ENCODE measurements around the gene LCAT. TPM values are rescaled to one million over a fixed set of nuclear protein-coding genes. Genes with fewer than 3 reads are reported as not detected.

The LCAT gene
- polyA plus RNA-seq, 1 donor, result 18.5 TPM

- H3K27me3 ChIP-seq (ENCODE audit: control insufficient read depth, insufficient read depth, low read length), result no peaks in the 10 kb centered on the region
- no peak overlapping the region for H3K4me3 ChIP-seq (ENCODE audit: low read length)
- WGBS (ENCODE audit: insufficient coverage, low lambda C conversion rate), result no CpG with 5 or more reads among the region's 13 CpGs
- peaks cover 55% of the 10 kb centered on the region for H3K36me3 ChIP-seq (ENCODE audit: control insufficient read depth, insufficient read depth, low read length)
- peaks cover 4% of the 10 kb centered on the region for H3K4me1 ChIP-seq (ENCODE audit: control insufficient read depth, insufficient read depth, low read length)
- DNase-seq, result no peak
- H3K9me3 ChIP-seq (ENCODE audit: control insufficient read depth, low read depth, low read length), result no peaks in the 10 kb centered on the region
- H3K27ac ChIP-seq (ENCODE audit: low read length), result no peak overlapping the region
These were observed 17.6 kb upstream of the LCAT start for GRCh38 chr16:67961551-67961957.

GRCh38 chr16:67959536-67960329 lies 15.8 kb upstream of the LCAT start:
- H3K27me3 ChIP-seq (ENCODE audit: control insufficient read depth, insufficient read depth, low read length), result no peaks in the 10 kb centered on the region
- H3K4me3 ChIP-seq (ENCODE audit: low read length), result no peak overlapping the region
- peaks cover 58% of the 10 kb centered on the region for H3K36me3 ChIP-seq (ENCODE audit: control insufficient read depth, insufficient read depth, low read length)
- H3K9me3 ChIP-seq (ENCODE audit: control insufficient read depth, low read depth, low read length), result no peaks in the 10 kb centered on the region
- peaks cover 3% of the 10 kb centered on the region for H3K4me1 ChIP-seq (ENCODE audit: control insufficient read depth, insufficient read depth, low read length)
- DNase-seq, result no peak
- no peak overlapping the region for H3K27ac ChIP-seq (ENCODE audit: low read length)
- no CpG with 5 or more reads among the region's 11 CpGs for WGBS (ENCODE audit: insufficient coverage, low lambda C conversion rate)

- WGBS (ENCODE audit: insufficient coverage, low lambda C conversion rate), result no CpG with 5 or more reads among the region's 9 CpGs
- Histone ChIP-seq H3K36me3 (ENCODE audit: control insufficient read depth, insufficient read depth, low read length) (peaks cover 65% of the 10 kb centered on the region), H3K4me1 (ENCODE audit: control insufficient read depth, insufficient read depth, low read length) (no peaks in the 10 kb centered on the region), H3K9me3 (ENCODE audit: control insufficient read depth, low read depth, low read length) (no peaks in the 10 kb centered on the region), H3K4me3 (ENCODE audit: low read length) (no peak overlapping the region), H3K27ac (ENCODE audit: low read length) (no peak overlapping the region), H3K27me3 (ENCODE audit: control insufficient read depth, insufficient read depth, low read length) (no peaks in the 10 kb centered on the region)
- no peak for DNase-seq
These were observed 13.7 kb upstream of the LCAT start for GRCh38 chr16:67957622-67958021.

- no CpG with 5 or more reads among the region's 10 CpGs for WGBS (ENCODE audit: insufficient coverage, low lambda C conversion rate)
- Histone ChIP-seq H3K4me3 (ENCODE audit: low read length) (no peak overlapping the region), H3K27ac (ENCODE audit: low read length) (no peak overlapping the region), H3K9me3 (ENCODE audit: control insufficient read depth, low read depth, low read length) (no peaks in the 10 kb centered on the region), H3K4me1 (ENCODE audit: control insufficient read depth, insufficient read depth, low read length) (no peaks in the 10 kb centered on the region), H3K36me3 (ENCODE audit: control insufficient read depth, insufficient read depth, low read length) (peaks cover 60% of the 10 kb centered on the region), H3K27me3 (ENCODE audit: control insufficient read depth, insufficient read depth, low read length) (no peaks in the 10 kb centered on the region)
- no peak for DNase-seq
These were observed 10.7 kb upstream of the LCAT start for GRCh38 chr16:67954421-67955196.

GRCh38 chr16:67953641-67954375 lies 9.9 kb upstream of the LCAT start:
- Histone ChIP-seq H3K4me1 (ENCODE audit: control insufficient read depth, insufficient read depth, low read length) (no peaks in the 10 kb centered on the region), H3K4me3 (ENCODE audit: low read length) (no peak overlapping the region), H3K27me3 (ENCODE audit: control insufficient read depth, insufficient read depth, low read length) (no peaks in the 10 kb centered on the region), H3K36me3 (ENCODE audit: control insufficient read depth, insufficient read depth, low read length) (peaks cover 57% of the 10 kb centered on the region), H3K27ac (ENCODE audit: low read length) (no peak overlapping the region), H3K9me3 (ENCODE audit: control insufficient read depth, low read depth, low read length) (no peaks in the 10 kb centered on the region)
- DNase-seq, result no peak
- 80% methylated on average over 1 of the region's 8 CpGs for WGBS (ENCODE audit: insufficient coverage, low lambda C conversion rate)

GRCh38 chr16:67951485-67951884 lies 7.6 kb upstream of the LCAT start:
- no CpG with 5 or more reads among the region's 12 CpGs for WGBS (ENCODE audit: insufficient coverage, low lambda C conversion rate)
- Histone ChIP-seq H3K27me3 (ENCODE audit: control insufficient read depth, insufficient read depth, low read length) (no peaks in the 10 kb centered on the region), H3K36me3 (ENCODE audit: control insufficient read depth, insufficient read depth, low read length) (peaks cover 65% of the 10 kb centered on the region), H3K9me3 (ENCODE audit: control insufficient read depth, low read depth, low read length) (peaks cover 10% of the 10 kb centered on the region), H3K4me1 (ENCODE audit: control insufficient read depth, insufficient read depth, low read length) (no peaks in the 10 kb centered on the region), H3K27ac (ENCODE audit: low read length) (no peak overlapping the region), H3K4me3 (ENCODE audit: low read length) (no peak overlapping the region)
- DNase-seq, result no peak

GRCh38 chr16:67950335-67950843 lies 6.5 kb upstream of the LCAT start:
- H3K27me3 ChIP-seq (ENCODE audit: control insufficient read depth, insufficient read depth, low read length), result no peaks in the 10 kb centered on the region
- peaks cover 74% of the 10 kb centered on the region for H3K36me3 ChIP-seq (ENCODE audit: control insufficient read depth, insufficient read depth, low read length)
- no peak for DNase-seq
- H3K27ac ChIP-seq (ENCODE audit: low read length), result no peak overlapping the region
- no peak overlapping the region for H3K4me3 ChIP-seq (ENCODE audit: low read length)
- no peaks in the 10 kb centered on the region for H3K4me1 ChIP-seq (ENCODE audit: control insufficient read depth, insufficient read depth, low read length)
- no CpG with 5 or more reads among the region's 16 CpGs for WGBS (ENCODE audit: insufficient coverage, low lambda C conversion rate)
- H3K9me3 ChIP-seq (ENCODE audit: control insufficient read depth, low read depth, low read length), result peaks cover 10% of the 10 kb centered on the region

GRCh38 chr16:67949645-67950044 lies 5.7 kb upstream of the LCAT start:
- no peak for DNase-seq
- Histone ChIP-seq H3K36me3 (ENCODE audit: control insufficient read depth, insufficient read depth, low read length) (peaks cover 73% of the 10 kb centered on the region), H3K27me3 (ENCODE audit: control insufficient read depth, insufficient read depth, low read length) (no peaks in the 10 kb centered on the region), H3K9me3 (ENCODE audit: control insufficient read depth, low read depth, low read length) (peaks cover 10% of the 10 kb centered on the region), H3K4me1 (ENCODE audit: control insufficient read depth, insufficient read depth, low read length) (no peaks in the 10 kb centered on the region), H3K4me3 (ENCODE audit: low read length) (no peak overlapping the region), H3K27ac (ENCODE audit: low read length) (no peak overlapping the region)
- no CpG with 5 or more reads among the region's 11 CpGs for WGBS (ENCODE audit: insufficient coverage, low lambda C conversion rate)

GRCh38 chr16:67948015-67948414 lies 4.1 kb upstream of the LCAT start:
- H3K4me3 ChIP-seq (ENCODE audit: low read length), result no peak overlapping the region
- H3K36me3 ChIP-seq (ENCODE audit: control insufficient read depth, insufficient read depth, low read length), result peaks cover 66% of the 10 kb centered on the region
- no CpG with 5 or more reads among the region's 15 CpGs for WGBS (ENCODE audit: insufficient coverage, low lambda C conversion rate)
- H3K27ac ChIP-seq (ENCODE audit: low read length), result no peak overlapping the region
- peaks cover 10% of the 10 kb centered on the region for H3K9me3 ChIP-seq (ENCODE audit: control insufficient read depth, low read depth, low read length)
- H3K27me3 ChIP-seq (ENCODE audit: control insufficient read depth, insufficient read depth, low read length), result no peaks in the 10 kb centered on the region
- H3K4me1 ChIP-seq (ENCODE audit: control insufficient read depth, insufficient read depth, low read length), result peaks cover 11% of the 10 kb centered on the region
- no peak for DNase-seq

GRCh38 chr16:67946966-67947558 lies 3.1 kb upstream of the LCAT start:
- Histone ChIP-seq H3K4me1 (ENCODE audit: control insufficient read depth, insufficient read depth, low read length) (peaks cover 11% of the 10 kb centered on the region), H3K27me3 (ENCODE audit: control insufficient read depth, insufficient read depth, low read length) (no peaks in the 10 kb centered on the region), H3K36me3 (ENCODE audit: control insufficient read depth, insufficient read depth, low read length) (peaks cover 73% of the 10 kb centered on the region), H3K4me3 (ENCODE audit: low read length) (no peak overlapping the region), H3K9me3 (ENCODE audit: control insufficient read depth, low read depth, low read length) (peaks cover 10% of the 10 kb centered on the region), H3K27ac (ENCODE audit: low read length) (no peak overlapping the region)
- no CpG with 5 or more reads among the region's 28 CpGs for WGBS (ENCODE audit: insufficient coverage, low lambda C conversion rate)
- DNase-seq, result no peak
